ENCODE measurements around the gene ALLC.

ALLC gene

DNA sequence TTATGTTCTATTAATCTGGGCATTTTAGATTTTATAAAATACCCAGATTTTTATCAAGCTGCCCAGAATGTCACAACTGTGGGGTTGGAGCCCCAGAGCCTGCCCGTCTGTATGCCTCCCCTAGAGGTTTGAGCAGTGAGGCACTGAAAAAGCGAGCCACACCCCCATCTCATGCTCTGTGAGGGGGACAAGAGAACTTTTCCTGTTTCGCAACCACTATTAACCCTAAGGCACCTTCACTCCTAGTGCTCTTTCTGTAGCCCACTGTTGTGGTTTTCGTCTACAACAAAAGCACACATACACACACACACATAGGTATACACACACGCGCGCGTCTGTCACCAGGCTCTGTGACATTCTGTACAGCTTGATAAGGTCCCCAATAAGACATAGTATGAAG, 83.4 kb downstream of the ALLC start:
- TF ChIP-seq, protein P1, sequence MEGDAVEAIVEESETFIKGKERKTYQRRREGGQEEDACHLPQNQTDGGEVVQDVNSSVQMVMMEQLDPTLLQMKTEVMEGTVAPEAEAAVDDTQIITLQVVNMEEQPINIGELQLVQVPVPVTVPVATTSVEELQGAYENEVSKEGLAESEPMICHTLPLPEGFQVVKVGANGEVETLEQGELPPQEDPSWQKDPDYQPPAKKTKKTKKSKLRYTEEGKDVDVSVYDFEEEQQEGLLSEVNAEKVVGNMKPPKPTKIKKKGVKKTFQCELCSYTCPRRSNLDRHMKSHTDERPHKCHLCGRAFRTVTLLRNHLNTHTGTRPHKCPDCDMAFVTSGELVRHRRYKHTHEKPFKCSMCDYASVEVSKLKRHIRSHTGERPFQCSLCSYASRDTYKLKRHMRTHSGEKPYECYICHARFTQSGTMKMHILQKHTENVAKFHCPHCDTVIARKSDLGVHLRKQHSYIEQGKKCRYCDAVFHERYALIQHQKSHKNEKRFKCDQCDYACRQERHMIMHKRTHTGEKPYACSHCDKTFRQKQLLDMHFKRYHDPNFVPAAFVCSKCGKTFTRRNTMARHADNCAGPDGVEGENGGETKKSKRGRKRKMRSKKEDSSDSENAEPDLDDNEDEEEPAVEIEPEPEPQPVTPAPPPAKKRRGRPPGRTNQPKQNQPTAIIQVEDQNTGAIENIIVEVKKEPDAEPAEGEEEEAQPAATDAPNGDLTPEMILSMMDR (conservative IDR thresholded peaks at IDR 0.05; ENCODE audit: control insufficient read depth, insufficient read depth, low read depth, low read length), result no peak
- DNase-seq (ENCODE audit: low read depth), result no peak
- no peak overlapping the region for H3K4me3 ChIP-seq (ENCODE audit: control insufficient read depth, low read depth, low read length)

DNA sequence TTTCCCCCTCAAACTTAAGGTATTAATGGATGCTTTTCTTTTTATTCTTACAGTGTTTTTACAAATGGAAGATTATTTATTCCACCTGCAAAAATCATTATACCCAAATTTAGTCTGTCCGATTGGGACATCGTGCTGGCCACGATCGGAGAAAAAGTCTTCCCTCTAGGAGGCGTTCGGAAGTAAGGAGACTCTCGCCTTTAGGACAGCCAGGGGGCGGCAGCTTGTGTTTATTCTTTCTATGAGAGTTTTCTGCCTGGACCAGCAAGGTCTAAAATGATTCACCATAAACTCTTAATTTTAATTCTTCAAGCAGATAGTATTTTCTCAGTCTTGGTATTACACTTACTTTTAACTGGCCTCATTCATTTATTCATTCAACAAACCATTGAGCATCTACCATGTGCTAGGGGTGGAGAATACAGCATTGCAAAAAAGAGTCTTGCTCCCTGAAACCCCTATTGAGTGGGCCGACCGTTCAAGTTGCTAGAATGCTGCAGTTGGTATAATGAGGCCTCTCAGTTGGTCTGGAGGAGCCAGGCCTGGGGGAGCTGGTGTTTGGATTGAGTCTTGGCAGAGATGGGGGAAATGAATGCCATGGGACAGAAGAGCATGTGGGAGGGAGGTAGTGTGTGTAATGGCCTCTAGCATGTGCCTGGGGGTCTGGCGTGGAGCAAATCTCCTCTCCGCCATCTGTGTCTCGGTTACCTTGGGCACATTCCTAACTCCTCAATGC, 84.0 kb downstream of the ALLC start:
- TF ChIP-seq, protein P1 (conservative IDR thresholded peaks at IDR 0.05; ENCODE audit: control insufficient read depth, insufficient read depth, low read depth, low read length), result no peak
- no peak for DNase-seq (ENCODE audit: low read depth)
- no peak overlapping the region for H3K4me3 ChIP-seq (ENCODE audit: control insufficient read depth, low read depth, low read length)

GRCh38 chr2:3742743-3743508, 84.9 kb downstream of the ALLC start:
- DNase-seq (ENCODE audit: low read depth), result no peak
- H3K4me3 ChIP-seq (ENCODE audit: control insufficient read depth, low read depth, low read length), result no peak overlapping the region
- TF ChIP-seq, protein P1 (conservative IDR thresholded peaks at IDR 0.05; ENCODE audit: control insufficient read depth, insufficient read depth, low read depth, low read length), result no peak

GRCh38 chr2:3743951-3744555, 86.1 kb downstream of the ALLC start:
- TF ChIP-seq, protein P1 (conservative IDR thresholded peaks at IDR 0.05; ENCODE audit: control insufficient read depth, insufficient read depth, low read depth, low read length), result no peak
- DNase-seq (ENCODE audit: low read depth), result no peak

GRCh38 chr2:3745920-3746319, 87.9 kb downstream of the ALLC start:
- no peak for DNase-seq (ENCODE audit: low read depth)
- H3K4me3 ChIP-seq (ENCODE audit: control insufficient read depth, low read depth, low read length), result no peak overlapping the region
- TF ChIP-seq, protein P1 (conservative IDR thresholded peaks at IDR 0.05; ENCODE audit: control insufficient read depth, insufficient read depth, low read depth, low read length), result no peak

More at GRCh38 chr2:3743951-3744555, 86.1 kb downstream of the ALLC start:
- no peak overlapping the region for H3K4me3 ChIP-seq (ENCODE audit: control insufficient read depth, low read depth, low read length)

DNA sequence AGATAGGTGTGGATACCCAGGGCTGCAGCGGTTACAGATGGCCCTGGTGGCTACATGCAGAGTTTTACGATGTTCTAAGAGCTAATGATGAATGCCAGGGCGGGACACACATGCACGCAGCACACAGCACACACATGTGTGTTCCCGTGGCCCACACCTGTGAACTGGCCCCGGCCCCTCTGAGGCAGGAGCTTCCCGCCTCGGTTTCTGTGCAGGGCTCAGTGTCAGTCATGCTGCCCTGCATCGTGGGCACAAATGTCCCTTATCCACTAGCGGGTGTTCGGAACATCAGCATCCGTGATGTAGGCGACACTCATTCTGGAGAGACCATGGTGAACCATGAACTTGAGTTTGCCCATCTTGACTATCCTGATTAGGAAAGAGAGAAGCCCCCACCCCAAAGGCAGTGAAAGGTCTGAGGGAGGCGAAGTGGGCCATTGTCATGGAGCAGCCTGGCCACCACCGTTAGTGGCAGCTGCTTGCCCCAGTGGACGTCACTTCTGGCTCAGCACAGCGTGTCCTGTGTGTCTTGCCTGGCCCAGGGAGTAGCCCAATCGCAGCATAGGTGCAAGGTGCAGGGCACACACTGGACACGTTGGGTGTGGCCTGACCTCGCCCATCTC, 89.1 kb downstream of the ALLC start:
- TF ChIP-seq, protein P1 (conservative IDR thresholded peaks at IDR 0.05; ENCODE audit: control insufficient read depth, insufficient read depth, low read depth, low read length), result no peak
- no peak for DNase-seq (ENCODE audit: low read depth)
- no peak overlapping the region for H3K4me3 ChIP-seq (ENCODE audit: control insufficient read depth, low read depth, low read length)
